Osteoblast (primary cell): ENCODE measurements around the gene TBXAS1. TPM values are rescaled to one million over a fixed set of nuclear protein-coding genes. Genes with fewer than 3 reads are reported as not detected.

Experiments
- DNase-seq: peaks from one replicate; pipeline ENCODE4 v3.0.0; 2011; ENCODE audit warnings: low spot score, mixed read lengths; ENCODE audit not compliant: insufficient read length; ENCODE audit errors: missing footprints
- H2AFZ ChIP-seq: 2 replicates; pipeline ENCODE4 v1.6.0; 2011; ENCODE audit warnings: mild to moderate bottlenecking, low read length
- H3K27ac ChIP-seq: 2 replicates; pipeline ENCODE4 v1.5.1; 2011; ENCODE audit warnings: mild to moderate bottlenecking, low read depth, low read length, moderate library complexity
- H3K27me3 ChIP-seq: 2 replicates; pipeline ENCODE4 v1.6.0; 2012; ENCODE audit warnings: mild to moderate bottlenecking, control low read depth, inconsistent platforms, low read length, moderate library complexity; ENCODE audit not compliant: insufficient read depth
- H3K36me3 ChIP-seq: 2 replicates; pipeline ENCODE4 v1.5.1; 2011; ENCODE audit warnings: mild to moderate bottlenecking, low read length, control low read depth, moderate library complexity; ENCODE audit not compliant: insufficient read depth
- H3K4me1 ChIP-seq: 2 replicates; pipeline ENCODE4 v1.5.1; 2011; ENCODE audit warnings: mild to moderate bottlenecking, low read length, control low read depth, moderate library complexity; ENCODE audit not compliant: insufficient read depth
- H3K4me2 ChIP-seq: 2 replicates; pipeline ENCODE4 v1.6.0; 2011; ENCODE audit warnings: mild to moderate bottlenecking, low read length; ENCODE audit not compliant: insufficient read depth
- H3K4me3 ChIP-seq: fragments of 200-600 bp; sonication (generic); 3 replicates; pipeline ENCODE4 v1.5.1; 2012; ENCODE audit warnings: mild to moderate bottlenecking, low read length, inconsistent platforms; ENCODE audit not compliant: insufficient read depth
- H3K79me2 ChIP-seq: 2 replicates; pipeline ENCODE4 v1.6.0; 2012; ENCODE audit warnings: mild to moderate bottlenecking, low read length, control low read depth, inconsistent platforms; ENCODE audit not compliant: insufficient read depth
- H3K9me3 ChIP-seq: 2 replicates; pipeline ENCODE4 v1.5.1; 2011; ENCODE audit warnings: low read depth, low read length, control low read depth
- H4K20me1 ChIP-seq: 2 replicates; pipeline ENCODE4 v1.6.0; 2012; ENCODE audit warnings: mild to moderate bottlenecking, low read length, control low read depth; ENCODE audit not compliant: insufficient read depth
- CTCF ChIP-seq: IDR thresholded peaks from 2 replicates; pipeline ENCODE4 v1.5.1; 2011; ENCODE audit warnings: mild to moderate bottlenecking, low read depth, low read length, moderate library complexity; ENCODE audit errors: extremely low read depth
- total RNA-seq: library from RNA; depleted of rRNA; stranded (reverse); fragments of >200 nt; gene quantifications from 2 replicates; pipeline ENCODE4 v1.2.3, GENCODE V29; 2012

Gene TBXAS1
- total RNA-seq, 1 donor = 0.72 TPM

- Histone ChIP-seq H3K4me3 (no peak overlapping the region), H3K4me1 (no peaks in the 10 kb centered on the region), H3K27me3 (peaks cover 11% of the 10 kb centered on the region), H4K20me1 (no peaks in the 10 kb centered on the region), H2AFZ (no peak overlapping the region), H3K27ac (no peak overlapping the region), H3K79me2 (no peaks in the 10 kb centered on the region), H3K36me3 (no peaks in the 10 kb centered on the region), H3K4me2 (no peak overlapping the region), H3K9me3 (no peaks in the 10 kb centered on the region)
- TF ChIP-seq CTCF = no peak
- no peak for DNase-seq
Observed at GRCh38 chr7:139817249-139817648, 11.8 kb upstream of the TBXAS1 start.

- no peak overlapping the region for H3K4me2 ChIP-seq
- peaks cover 17% of the 10 kb centered on the region for H3K27me3 ChIP-seq
- H3K4me1 ChIP-seq = no peaks in the 10 kb centered on the region
- no peaks in the 10 kb centered on the region for H4K20me1 ChIP-seq
- H3K9me3 ChIP-seq = no peaks in the 10 kb centered on the region
- no peak overlapping the region for H3K27ac ChIP-seq
- H3K36me3 ChIP-seq = no peaks in the 10 kb centered on the region
- no peak overlapping the region for H2AFZ ChIP-seq
- DNase-seq = no peak
- TF ChIP-seq CTCF = no peak
- no peak overlapping the region for H3K4me3 ChIP-seq
- no peaks in the 10 kb centered on the region for H3K79me2 ChIP-seq
Observed at GRCh38 chr7:139820089-139820488, 9.0 kb upstream of the TBXAS1 start.

GRCh38 chr7:139821349-139822105 is 7.5 kb upstream of the TBXAS1 start:
- no peak overlapping the region for H3K4me3 ChIP-seq
- H2AFZ ChIP-seq = no peak overlapping the region
- DNase-seq = no peak
- no peaks in the 10 kb centered on the region for H4K20me1 ChIP-seq
- H3K27ac ChIP-seq = no peak overlapping the region
- H3K4me2 ChIP-seq = no peak overlapping the region
- H3K9me3 ChIP-seq = no peaks in the 10 kb centered on the region
- peaks cover 17% of the 10 kb centered on the region for H3K27me3 ChIP-seq
- no peaks in the 10 kb centered on the region for H3K36me3 ChIP-seq
- no peak for TF ChIP-seq CTCF
- peaks cover 10% of the 10 kb centered on the region for H3K4me1 ChIP-seq
- H3K79me2 ChIP-seq = no peaks in the 10 kb centered on the region

- DNase-seq = no peak
- Histone ChIP-seq H3K4me1 (peaks cover 10% of the 10 kb centered on the region), H3K4me3 (no peak overlapping the region), H3K4me2 (no peak overlapping the region), H3K9me3 (no peaks in the 10 kb centered on the region), H4K20me1 (no peaks in the 10 kb centered on the region), H3K27ac (no peak overlapping the region), H2AFZ (no peak overlapping the region), H3K36me3 (no peaks in the 10 kb centered on the region), H3K27me3 (peaks cover 17% of the 10 kb centered on the region), H3K79me2 (no peaks in the 10 kb centered on the region)
- TF ChIP-seq CTCF = no peak
Observed at GRCh38 chr7:139822855-139823254, 6.2 kb upstream of the TBXAS1 start.
